Activated CD8-positive, alpha-beta memory T cell treated with anti-CD3 and anti-CD28 coated beads, Interleukin-2, amount 10 ng/mL, durations not matched to agents 7 days and 5 days (primary cell): ENCODE measurements around the gene SH3GLB2. TPM values are rescaled to one million over a fixed set of nuclear protein-coding genes. Genes with fewer than 3 reads are reported as not detected.
A peak's percentile ranks its signal among the peaks of the same experiment; 100 is the strongest.
"Not testable (repeated sequence)": the region's sequence is repeated elsewhere in the genome, so short reads cannot be mapped to it uniquely, and the experiment has no call there.

Source experiments
- ATAC-seq: fragments of 150-1000 bp; cut with Tn5 transposase; one replicate; pipeline ENCODE4 v1.10.0; 2021; ENCODE audit warnings: moderate library complexity
- CTCF ChIA-PET: fragments of 350-600 bp; sonication (Branson Sonifier 250); formaldehyde crosslinking; loops from one replicate; lab custom pipeline; 2021; ENCODE audit warnings: antibody characterized with exemption; lab: Charles Lee
- DNase-seq: peaks from one replicate; pipeline ENCODE4 v3.0.0-alpha.2; 2020
- H3K27ac Mint-ChIP-seq: one replicate; pipeline ENCODE4 v1.8.0; 2021; ENCODE audit warnings: mild to moderate bottlenecking, mixed read lengths
- H3K27me3 Mint-ChIP-seq: one replicate; pipeline ENCODE4 v1.8.0; 2021; ENCODE audit warnings: mixed read lengths
- H3K36me3 Mint-ChIP-seq: one replicate; pipeline ENCODE4 v1.8.0; 2021; ENCODE audit warnings: mild to moderate bottlenecking, mixed read lengths
- H3K4me1 Mint-ChIP-seq: one replicate; pipeline ENCODE4 v1.8.0; 2021; ENCODE audit warnings: mixed read lengths
- H3K4me3 Mint-ChIP-seq: one replicate; pipeline ENCODE4 v1.8.0; 2021; ENCODE audit warnings: mild to moderate bottlenecking, moderate library complexity, mixed read lengths
- H3K9me3 Mint-ChIP-seq: one replicate; pipeline ENCODE4 v1.8.0; 2022; ENCODE audit warnings: low read depth, mixed read lengths
- total RNA-seq, 2 experiments: library from RNA; stranded (reverse); gene quantifications; one replicate each; pipeline ENCODE4 v1.2.3, GENCODE V29; 2021

The SH3GLB2 gene
- total RNA-seq, 2 experiments from 2014 or later, result 76.8 to 93.4 TPM

GRCh38 chr9:129037767-129038098 is 9.6 kb upstream of the SH3GLB2 start:
- no peaks in the 10 kb centered on the region for H3K9me3 Mint-ChIP-seq
- H3K4me1 Mint-ChIP-seq, result peaks cover 24% of the 10 kb centered on the region
- H3K4me3 Mint-ChIP-seq, result peak overlapping the region; percentile 93
- no peak for ATAC-seq
- no peak for DNase-seq
- H3K27ac Mint-ChIP-seq, result no peak overlapping the region
- CTCF ChIA-PET, result no interaction called here
- no peaks in the 10 kb centered on the region for H3K27me3 Mint-ChIP-seq
- peaks cover 7% of the 10 kb centered on the region for H3K36me3 Mint-ChIP-seq

- ATAC-seq (no peak), DNase-seq (no peak)
- CTCF ChIA-PET, result interaction anchor here (0.6 to 1.1 kb wide), 3 partner anchors 10 to 219 kb away, joined by 3 to 4 read pairs (median 3); partner anchors contain the start of genes DOLPP1 and ENDOG
- Mint-ChIP-seq H3K27ac (peak overlapping the region; percentile 79), H3K9me3 (no peaks in the 10 kb centered on the region), H3K36me3 (peaks cover 4% of the 10 kb centered on the region), H3K27me3 (no peaks in the 10 kb centered on the region), H3K4me1 (peaks cover 24% of the 10 kb centered on the region), H3K4me3 (peak overlapping the region; percentile 93)
Observed at GRCh38 chr9:129036923-129037766, 9.0 kb upstream of the SH3GLB2 start.

- CTCF ChIA-PET, result interaction anchor here (0.6 to 1.1 kb wide), 3 partner anchors 9 to 218 kb away, joined by 3 to 4 read pairs (median 3); partner anchors contain the start of genes DOLPP1 and ENDOG
- H3K36me3 Mint-ChIP-seq, result peaks cover 1% of the 10 kb centered on the region
- no peaks in the 10 kb centered on the region for H3K9me3 Mint-ChIP-seq
- peak within 1 kb of the TSS; percentile 93 for H3K4me3 Mint-ChIP-seq
- peak within 1 kb of the TSS; percentile 79 for H3K27ac Mint-ChIP-seq
- no peaks in the 10 kb centered on the region for H3K27me3 Mint-ChIP-seq
- DNase-seq (peak; percentile 99), ATAC-seq (peak; percentile 98)
- H3K4me1 Mint-ChIP-seq, result peaks cover 24% of the 10 kb centered on the region
Observed at GRCh38 chr9:129036241-129036922, 8.3 kb upstream of the SH3GLB2 start, which contains the start of gene MIGA2. Gene MIGA2 (plus strand): TSS chr9:129036626. CDS start chr9:129040595, 3,969 bp downstream.

GRCh38 chr9:129035838-129036237 is 7.7 kb upstream of the SH3GLB2 start:
- H3K27me3 Mint-ChIP-seq, H3K36me3 Mint-ChIP-seq, ATAC-seq, DNase-seq, H3K9me3 Mint-ChIP-seq: not testable (repeated sequence)
- CTCF ChIA-PET, result interaction anchor here (1.0 to 1.1 kb wide), 2 partner anchors 9 to 217 kb away, joined by 3 to 4 read pairs; partner anchors contain the start of gene ENDOG
- peak overlapping the region; percentile 93 for H3K4me3 Mint-ChIP-seq
- peaks cover 24% of the 10 kb centered on the region for H3K4me1 Mint-ChIP-seq
- H3K27ac Mint-ChIP-seq, result peak overlapping the region; percentile 79

DNA sequence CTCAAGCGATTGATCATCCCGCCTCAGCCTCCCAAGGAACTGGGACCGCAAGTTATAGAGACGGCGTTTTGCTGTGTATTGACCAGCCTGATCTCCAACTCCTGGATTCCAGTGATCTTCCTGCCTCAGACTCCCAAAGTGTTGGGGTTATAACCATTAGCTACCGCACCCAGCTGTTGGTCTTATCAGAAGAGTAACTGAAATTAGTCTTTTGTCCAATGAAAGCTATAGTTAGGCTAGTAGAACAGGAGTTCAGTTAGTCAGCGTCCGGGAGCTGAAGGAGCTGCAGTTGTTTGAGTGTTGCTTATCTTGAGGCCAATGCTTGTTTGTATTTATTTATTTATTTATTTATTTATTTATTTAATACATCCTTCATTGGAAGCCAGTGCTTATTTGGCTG is 5.1 kb upstream of the SH3GLB2 start:
- H3K36me3 Mint-ChIP-seq, result no peaks in the 10 kb centered on the region
- CTCF ChIA-PET, result no interaction called here
- no peak overlapping the region for H3K4me3 Mint-ChIP-seq
- H3K9me3 Mint-ChIP-seq, result no peaks in the 10 kb centered on the region
- H3K27ac Mint-ChIP-seq, result no peak overlapping the region
- ATAC-seq (no peak), DNase-seq (no peak)
- H3K27me3 Mint-ChIP-seq, result no peaks in the 10 kb centered on the region
- peaks cover 24% of the 10 kb centered on the region for H3K4me1 Mint-ChIP-seq

DNA sequence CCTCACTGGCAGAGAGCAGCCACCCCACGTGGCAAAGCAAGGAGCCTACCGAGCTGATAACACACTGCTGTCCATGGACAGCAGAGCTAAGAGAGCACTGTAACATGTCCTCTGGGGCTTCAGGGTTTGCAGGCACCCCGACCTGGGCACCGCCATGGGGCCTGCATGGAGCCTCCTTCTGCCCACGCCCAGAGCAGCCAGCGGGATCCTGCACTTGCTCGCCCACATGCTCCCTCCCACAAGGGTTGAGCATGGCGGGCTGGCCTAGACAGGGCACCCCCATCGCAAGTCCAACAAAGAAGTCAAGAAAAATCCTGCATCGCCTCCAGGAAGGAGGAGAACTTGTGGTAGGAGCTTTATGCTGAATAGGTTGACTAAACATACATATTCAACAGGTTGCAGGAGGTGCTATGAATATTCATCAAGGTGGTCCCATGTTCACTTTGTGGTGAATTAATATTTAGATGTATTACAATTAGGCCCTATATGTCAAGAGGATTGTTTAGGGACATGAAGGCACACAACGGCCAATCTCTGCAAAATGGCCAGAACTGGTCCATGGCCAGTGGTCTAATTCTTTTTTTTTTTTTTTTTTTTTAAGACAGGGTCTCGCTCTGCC is 4.5 kb upstream of the SH3GLB2 start:
- Mint-ChIP-seq H3K4me3 (no peak overlapping the region), H3K27me3 (no peaks in the 10 kb centered on the region), H3K9me3 (no peaks in the 10 kb centered on the region), H3K27ac (no peak overlapping the region), H3K4me1 (peaks cover 18% of the 10 kb centered on the region), H3K36me3 (no peaks in the 10 kb centered on the region)
- CTCF ChIA-PET, result no interaction called here
- DNase-seq (no peak), ATAC-seq (no peak)

- CTCF ChIA-PET, result interaction anchor here (1.0 kb wide), 1 partner anchor 82 kb away, joined by 3 read pairs; no protein-coding TSS in a partner anchor
- H3K27ac Mint-ChIP-seq, result no peak overlapping the region
- no peaks in the 10 kb centered on the region for H3K36me3 Mint-ChIP-seq
- ATAC-seq (no peak), DNase-seq (no peak)
- H3K27me3 Mint-ChIP-seq, result no peaks in the 10 kb centered on the region
- H3K4me3 Mint-ChIP-seq, result no peak overlapping the region
- H3K4me1 Mint-ChIP-seq, result peaks cover 20% of the 10 kb centered on the region
- no peaks in the 10 kb centered on the region for H3K9me3 Mint-ChIP-seq
Observed at GRCh38 chr9:129031514-129031913, 3.4 kb upstream of the SH3GLB2 start.

DNA sequence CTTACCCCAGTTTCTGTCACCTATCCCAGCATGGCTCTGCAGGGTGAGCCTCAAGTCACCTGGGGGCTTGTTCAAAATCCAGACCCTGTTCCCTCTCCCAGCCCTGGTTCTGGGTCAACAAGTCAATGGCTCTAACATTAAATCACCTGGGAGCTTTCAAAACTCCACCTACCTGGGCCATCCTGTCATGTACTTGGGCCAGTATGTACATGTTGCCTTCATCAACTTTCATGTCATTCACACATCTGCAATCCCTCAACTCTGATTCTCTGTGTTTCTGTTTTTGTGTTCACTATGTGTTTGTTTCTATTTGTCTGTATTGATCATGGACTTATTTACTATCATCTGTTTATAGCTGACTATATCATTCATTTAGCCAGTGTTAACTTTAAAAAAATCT is 2.1 kb upstream of the SH3GLB2 start:
- no peaks in the 10 kb centered on the region for H3K36me3 Mint-ChIP-seq
- H3K27me3 Mint-ChIP-seq, result no peaks in the 10 kb centered on the region
- H3K4me3 Mint-ChIP-seq, result no peak overlapping the region
- H3K9me3 Mint-ChIP-seq, result no peaks in the 10 kb centered on the region
- peaks cover 25% of the 10 kb centered on the region for H3K4me1 Mint-ChIP-seq
- no peak overlapping the region for H3K27ac Mint-ChIP-seq
- DNase-seq (no peak), ATAC-seq (no peak)
- CTCF ChIA-PET, result no interaction called here

- no peaks in the 10 kb centered on the region for H3K36me3 Mint-ChIP-seq
- H3K27ac Mint-ChIP-seq, result peak overlapping the region; percentile 78
- peak overlapping the region; percentile 80 for H3K4me3 Mint-ChIP-seq
- ATAC-seq (peak; percentile 74), DNase-seq (peak; percentile 84)
- no peaks in the 10 kb centered on the region for H3K27me3 Mint-ChIP-seq
- H3K4me1 Mint-ChIP-seq, result peaks cover 28% of the 10 kb centered on the region
- H3K9me3 Mint-ChIP-seq, result no peaks in the 10 kb centered on the region
- CTCF ChIA-PET, result interaction anchor here (0.6 to 2.2 kb wide), 12 partner anchors 8 to 570 kb away, joined by 3 to 7 read pairs (median 4); partner anchors contain the start of genes CRAT, DOLPP1, ENDOG and MIGA2
Observed at GRCh38 chr9:129027685-129028191, 393 bp downstream of the SH3GLB2 start.

DNA sequence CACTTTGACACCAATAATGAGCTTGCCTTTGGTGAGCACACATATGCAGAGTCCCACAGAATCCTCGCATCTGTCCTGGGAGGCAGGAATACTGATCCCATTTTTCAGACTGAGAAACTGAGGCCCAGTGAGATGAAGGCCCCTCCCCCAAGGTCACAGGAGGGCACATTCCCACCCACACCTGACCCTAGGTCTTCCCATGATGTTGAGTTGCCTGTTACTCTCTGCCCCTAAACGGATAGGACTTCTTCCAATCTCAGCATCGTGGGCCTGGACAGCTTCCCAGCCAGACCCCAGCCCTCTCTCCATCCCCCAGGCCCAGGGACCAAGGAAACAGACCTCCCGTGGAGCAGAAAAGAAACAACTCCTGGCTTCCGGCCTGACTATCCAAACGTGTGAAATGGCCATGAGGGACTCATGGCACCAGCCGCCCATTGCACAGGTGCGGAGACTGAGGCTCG is 877 bp downstream of the SH3GLB2 start:
- CTCF ChIA-PET, result interaction anchor here (1.0 to 2.2 kb wide), 4 partner anchors 9 to 569 kb away, joined by 3 to 7 read pairs (median 4); partner anchors contain the start of genes ENDOG and MIGA2
- Mint-ChIP-seq H3K27ac (peak overlapping the region; percentile 78), H3K9me3 (no peaks in the 10 kb centered on the region), H3K4me3 (peak overlapping the region; percentile 80), H3K4me1 (peaks cover 29% of the 10 kb centered on the region), H3K36me3 (no peaks in the 10 kb centered on the region), H3K27me3 (no peaks in the 10 kb centered on the region)
- ATAC-seq (no peak), DNase-seq (no peak)

GRCh38 chr9:129026442-129027223 is 1.5 kb downstream of the SH3GLB2 start:
- Mint-ChIP-seq H3K4me3 (peak overlapping the region; percentile 80), H3K27me3 (no peaks in the 10 kb centered on the region), H3K27ac (peak overlapping the region; percentile 78), H3K36me3 (no peaks in the 10 kb centered on the region), H3K9me3 (no peaks in the 10 kb centered on the region), H3K4me1 (peaks cover 33% of the 10 kb centered on the region)
- DNase-seq (no peak), ATAC-seq (no peak)
- CTCF ChIA-PET, result interaction anchor here (1.0 to 2.2 kb wide), 4 partner anchors 10 to 569 kb away, joined by 3 to 7 read pairs (median 4); partner anchors contain the start of genes ENDOG and MIGA2

GRCh38 chr9:129023908-129024233 is 4.3 kb downstream of the SH3GLB2 start:
- Mint-ChIP-seq H3K9me3 (no peaks in the 10 kb centered on the region), H3K4me1 (peaks cover 34% of the 10 kb centered on the region), H3K4me3 (no peak overlapping the region), H3K27ac (no peak overlapping the region), H3K27me3 (no peaks in the 10 kb centered on the region), H3K36me3 (peaks cover 1% of the 10 kb centered on the region)
- DNase-seq (no peak), ATAC-seq (no peak)
- CTCF ChIA-PET, result interaction anchor here (1.2 to 1.9 kb wide), 2 partner anchors 17 to 19 kb away, joined by 4 to 7 read pairs; no protein-coding TSS in a partner anchor
